KMS-11 (cell line): Measurements from ENCODE around the gene DNAH17.
"Not testable (repeated sequence)": the region's sequence is repeated elsewhere in the genome, so short reads cannot be mapped to it uniquely, and the experiment has no call there.

Experiments
- H2AFZ ChIP-seq: fragments of 200-600 bp; sonication (generic); 2 replicates; pipeline ENCODE4 v1.6.1; 2016; ENCODE audit warnings: antibody characterized with exemption, mixed run types, low read depth
- H3K27ac ChIP-seq: fragments of 200-600 bp; sonication (generic); 2 replicates; pipeline ENCODE4 v1.6.1; 2016; ENCODE audit warnings: mild to moderate bottlenecking, mixed run types
- H3K27me3 ChIP-seq: fragments of 200-600 bp; sonication (generic); 2 replicates; pipeline ENCODE4 v1.6.1; 2017; ENCODE audit warnings: mild to moderate bottlenecking, low read depth, mixed run types, moderate library complexity; ENCODE audit not compliant: insufficient read depth
- H3K36me3 ChIP-seq: fragments of 200-600 bp; sonication (generic); 2 replicates; pipeline ENCODE4 v1.6.1; 2017; ENCODE audit warnings: mild to moderate bottlenecking, mixed run types; ENCODE audit not compliant: insufficient read depth
- H3K4me1 ChIP-seq: fragments of 200-600 bp; sonication (generic); 2 replicates; pipeline ENCODE4 v1.6.1; 2016; ENCODE audit warnings: mild to moderate bottlenecking, low read depth, mixed run types; ENCODE audit not compliant: poor library complexity, severe bottlenecking
- H3K4me2 ChIP-seq: fragments of 200-600 bp; sonication (generic); 2 replicates; pipeline ENCODE4 v1.7.0; 2016; ENCODE audit warnings: mild to moderate bottlenecking, mixed run types
- H3K4me3 ChIP-seq: fragments of 200-600 bp; sonication (generic); IDR thresholded peaks from 2 replicates; pipeline ENCODE4 v1.6.1; 2017; ENCODE audit warnings: low read depth, low read length, mixed read lengths; ENCODE audit not compliant: insufficient read depth
- H3K79me2 ChIP-seq: fragments of 200-600 bp; sonication (generic); 2 replicates; pipeline ENCODE4 v1.6.1; 2016; ENCODE audit warnings: low read depth, mixed run types; ENCODE audit not compliant: insufficient read depth
- H3K9ac ChIP-seq: fragments of 200-600 bp; sonication (generic); 2 replicates; pipeline ENCODE4 v1.6.1; 2016; ENCODE audit warnings: mild to moderate bottlenecking, mixed run types
- H4K20me1 ChIP-seq: fragments of 200-600 bp; sonication (generic); 2 replicates; pipeline ENCODE4 v1.6.1; 2016; ENCODE audit warnings: mild to moderate bottlenecking, mixed run types; ENCODE audit not compliant: insufficient read depth
- CTCF ChIP-seq: fragments of 200-600 bp; sonication (generic); conservative IDR thresholded peaks from 2 replicates; pipeline ENCODE4 v1.6.1; 2017; ENCODE audit warnings: low read depth, mild to moderate bottlenecking, antibody characterized with exemption, low read length, moderate library complexity, mixed read lengths

Gene DNAH17

GRCh38 chr17:78510141-78511075 is 66.8 kb downstream of the DNAH17 start:
- TF ChIP-seq CTCF: no peak
- Histone ChIP-seq H3K9ac (no peak overlapping the region), H3K4me3 (no peak overlapping the region), H3K4me1 (no peaks in the 10 kb centered on the region), H2AFZ (no peak overlapping the region), H4K20me1 (no peaks in the 10 kb centered on the region), H3K79me2 (no peaks in the 10 kb centered on the region), H3K27ac (no peak overlapping the region), H3K27me3 (peaks cover 79% of the 10 kb centered on the region; the same call in 1 of the 2 replicates), H3K4me2 (no peak overlapping the region), H3K36me3 (no peaks in the 10 kb centered on the region)

DNA sequence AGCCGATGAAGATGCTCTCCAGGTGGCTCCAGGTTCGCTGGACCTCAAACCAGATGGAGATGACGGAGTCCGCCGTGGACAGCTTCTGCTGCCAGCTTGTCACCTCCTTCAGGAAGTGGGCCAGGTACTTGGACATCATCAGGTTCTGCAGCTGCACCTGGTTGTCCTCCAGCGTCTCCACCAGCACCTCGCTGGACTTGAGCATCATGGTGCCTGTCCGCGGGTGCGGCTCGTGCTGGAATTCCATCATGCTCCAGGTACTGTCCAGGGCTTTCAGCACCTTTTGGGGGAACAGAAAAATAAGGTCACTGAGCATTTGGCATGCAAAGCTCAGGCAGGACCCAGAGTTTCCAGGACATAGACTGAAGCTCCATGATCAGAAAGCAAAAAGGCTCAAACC is 69.7 kb downstream of the DNAH17 start:
- H3K4me3 ChIP-seq: no peak overlapping the region
- H3K27me3 ChIP-seq: peaks cover 84% of the 10 kb centered on the region; the same call in 1 of the 2 replicates
- TF ChIP-seq CTCF: no peak
- H3K36me3 ChIP-seq: no peaks in the 10 kb centered on the region
- no peak overlapping the region for H3K27ac ChIP-seq
- H3K9ac ChIP-seq: no peak overlapping the region
- no peak overlapping the region for H2AFZ ChIP-seq
- no peak overlapping the region for H3K4me2 ChIP-seq
- no peaks in the 10 kb centered on the region for H4K20me1 ChIP-seq
- H3K79me2 ChIP-seq: no peaks in the 10 kb centered on the region
- no peaks in the 10 kb centered on the region for H3K4me1 ChIP-seq

- no peak for TF ChIP-seq CTCF
Measured at GRCh38 chr17:78506454-78507309, 70.5 kb downstream of the DNAH17 start.

GRCh38 chr17:78504156-78504925 is 72.9 kb downstream of the DNAH17 start:
- no peaks in the 10 kb centered on the region for H3K36me3 ChIP-seq
- no peak overlapping the region for H3K4me3 ChIP-seq
- TF ChIP-seq CTCF: no peak
- H3K79me2 ChIP-seq: no peaks in the 10 kb centered on the region
- no peak overlapping the region for H3K27ac ChIP-seq
- H3K27me3 ChIP-seq: peaks cover 74% of the 10 kb centered on the region; the same call in 1 of the 2 replicates
- no peak overlapping the region for H3K9ac ChIP-seq
- H4K20me1 ChIP-seq: no peaks in the 10 kb centered on the region
- H2AFZ ChIP-seq: no peak overlapping the region
- H3K4me2 ChIP-seq: no peak overlapping the region
- H3K4me1 ChIP-seq: no peaks in the 10 kb centered on the region

More at GRCh38 chr17:78506454-78507309, 70.5 kb downstream of the DNAH17 start:
- no peak overlapping the region for H3K9ac ChIP-seq
- no peak overlapping the region for H2AFZ ChIP-seq
- H3K79me2 ChIP-seq: no peaks in the 10 kb centered on the region
- no peaks in the 10 kb centered on the region for H3K4me1 ChIP-seq
- H3K4me2 ChIP-seq: no peak overlapping the region
- H4K20me1 ChIP-seq: no peaks in the 10 kb centered on the region
- no peaks in the 10 kb centered on the region for H3K36me3 ChIP-seq
- H3K27me3 ChIP-seq: peaks cover 88% of the 10 kb centered on the region; the same call in 1 of the 2 replicates
- no peak overlapping the region for H3K4me3 ChIP-seq
- H3K27ac ChIP-seq: no peak overlapping the region

GRCh38 chr17:78503388-78503787 is 73.8 kb downstream of the DNAH17 start:
- H2AFZ ChIP-seq, H3K27ac ChIP-seq, H4K20me1 ChIP-seq: not testable (repeated sequence)

More at GRCh38 chr17:78503388-78503787, 73.8 kb downstream of the DNAH17 start:
- H3K4me1 ChIP-seq, H3K36me3 ChIP-seq, H3K4me3 ChIP-seq, H3K4me2 ChIP-seq, H3K9ac ChIP-seq, H3K79me2 ChIP-seq: not testable (repeated sequence)
- peaks cover 65% of the 10 kb centered on the region; the same call in 1 of the 2 replicates for H3K27me3 ChIP-seq
